DOHH2 (cell line): ENCODE data around the gene DPYD.

ENCODE experiments used
- H3F3A ChIP-seq: fragments of 200-600 bp; sonication (generic), shearing (Covaris generic); 2 replicates; pipeline ENCODE4 v1.6.0; 2016; ENCODE audit warnings: antibody characterized with exemption, mild to moderate bottlenecking; ENCODE audit not compliant: control insufficient read depth, insufficient read depth
- H3K27ac ChIP-seq: fragments of 200-600 bp; sonication (generic); 2 replicates; pipeline ENCODE4 v1.5.1; 2014; ENCODE audit warnings: low read depth, mild to moderate bottlenecking, low read length, moderate library complexity
- H3K27me3 ChIP-seq: fragments of 200-600 bp; sonication (generic); 2 replicates; pipeline ENCODE4 v1.6.1; 2014; ENCODE audit warnings: mild to moderate bottlenecking, low read length, mixed read lengths; ENCODE audit not compliant: control insufficient read depth
- H3K36me3 ChIP-seq: fragments of 200-600 bp; sonication (generic); 2 replicates; pipeline ENCODE4 v1.6.1; 2014; ENCODE audit warnings: mild to moderate bottlenecking, low read length, moderate library complexity, mixed read lengths; ENCODE audit not compliant: control insufficient read depth
- H3K4me1 ChIP-seq: fragments of 200-600 bp; sonication (generic); 2 replicates; pipeline ENCODE4 v1.6.1; 2014; ENCODE audit warnings: mild to moderate bottlenecking, low read length, mixed read lengths; ENCODE audit not compliant: control insufficient read depth
- H3K4me2 ChIP-seq: fragments of 200-600 bp; sonication (generic); 2 replicates; pipeline ENCODE4 v1.6.0; 2014; ENCODE audit warnings: mild to moderate bottlenecking, low read length, moderate library complexity
- H3K4me3 ChIP-seq: fragments of 200-600 bp; sonication (generic); 2 replicates; pipeline ENCODE4 v1.5.1; 2014; ENCODE audit warnings: mild to moderate bottlenecking, low read length, mixed read lengths
- H3K79me2 ChIP-seq: fragments of 200-600 bp; sonication (generic); 2 replicates; pipeline ENCODE4 v1.6.1; 2014; ENCODE audit warnings: mild to moderate bottlenecking, low read length, mixed read lengths; ENCODE audit not compliant: control insufficient read depth
- H3K9me2 ChIP-seq: fragments of 200-600 bp; sonication (generic); replicated peaks from 2 replicates; pipeline ENCODE4 v1.6.1; 2014; ENCODE audit warnings: mild to moderate bottlenecking, low read length, mixed read lengths; ENCODE audit not compliant: control insufficient read depth
- H3K9me3 ChIP-seq: fragments of 200-600 bp; sonication (generic); 2 replicates; pipeline ENCODE4 v1.6.1; 2014; ENCODE audit warnings: antibody characterized with exemption, low read length, mixed read lengths; ENCODE audit not compliant: control insufficient read depth, insufficient read depth
- H4K20me1 ChIP-seq: fragments of 200-600 bp; sonication (generic); 2 replicates; pipeline ENCODE4 v1.6.0; 2014; ENCODE audit warnings: low read depth, mild to moderate bottlenecking, antibody characterized with exemption, low read length, moderate library complexity; ENCODE audit not compliant: control insufficient read depth, insufficient read depth
- CTCF ChIP-seq: fragments of 200-600 bp; sonication (generic); IDR thresholded peaks from one replicate; pipeline ENCODE4 v1.5.1; 2014; ENCODE audit warnings: antibody characterized with exemption, mild to moderate bottlenecking, low read depth, low read length; ENCODE audit not compliant: poor library complexity, severe bottlenecking
- EZH2phosphoT487 ChIP-seq: fragments of 200-600 bp; sonication (generic); IDR thresholded peaks from 2 replicates; pipeline ENCODE4 v1.6.1; 2017; ENCODE audit warnings: borderline replicate concordance, mild to moderate bottlenecking, antibody characterized with exemption, low read length, moderate library complexity, mixed read lengths

Gene DPYD

GRCh38 chr1:97920832-97921571 lies at the start of gene DPYD:
Gene DPYD, minus strand, starts transcription at chr1:97921034. Its CDS starts 112 bp downstream, at chr1:97920922.
- Histone ChIP-seq H3F3A (no peaks in the 10 kb centered on the region), H4K20me1 (no peaks in the 10 kb centered on the region), H3K4me3 (peak within 1 kb of the TSS; percentile 98), H3K79me2 (no peaks in the 10 kb centered on the region), H3K9me2 (no peaks in the 10 kb centered on the region; the same call in 1 of the 2 replicates), H3K27me3 (peaks cover 24% of the 10 kb centered on the region), H3K4me2 (peak within 1 kb of the TSS; percentile 96), H3K4me1 (peaks cover 25% of the 10 kb centered on the region), H3K9me3 (no peaks in the 10 kb centered on the region), H3K27ac (peak within 1 kb of the TSS; percentile 60), H3K36me3 (no peaks in the 10 kb centered on the region)
- TF ChIP-seq EZH2phosphoT487 (no peak), CTCF (no peak)

GRCh38 chr1:97960470-97960869 lies 39.6 kb upstream of the DPYD start:
- no peaks in the 10 kb centered on the region for H3K79me2 ChIP-seq
- H3K36me3 ChIP-seq: no peaks in the 10 kb centered on the region
- no peak for TF ChIP-seq CTCF
- no peak for TF ChIP-seq EZH2phosphoT487
- H3K4me3 ChIP-seq: no peak overlapping the region
- no peaks in the 10 kb centered on the region for H3K27me3 ChIP-seq
- no peak overlapping the region for H3K27ac ChIP-seq
- no peaks in the 10 kb centered on the region for H4K20me1 ChIP-seq
- H3K4me1 ChIP-seq: no peaks in the 10 kb centered on the region
- no peaks in the 10 kb centered on the region for H3F3A ChIP-seq
- no peaks in the 10 kb centered on the region for H3K9me2 ChIP-seq
- H3K9me3 ChIP-seq: no peaks in the 10 kb centered on the region
- no peak overlapping the region for H3K4me2 ChIP-seq

GRCh38 chr1:97947695-97948094 lies 26.9 kb upstream of the DPYD start:
- H4K20me1 ChIP-seq: no peaks in the 10 kb centered on the region
- H3F3A ChIP-seq: no peaks in the 10 kb centered on the region
- no peaks in the 10 kb centered on the region for H3K79me2 ChIP-seq
- H3K4me1 ChIP-seq: no peaks in the 10 kb centered on the region
- H3K27me3 ChIP-seq: no peaks in the 10 kb centered on the region
- H3K9me2 ChIP-seq: no peaks in the 10 kb centered on the region
- H3K4me2 ChIP-seq: no peak overlapping the region
- H3K27ac ChIP-seq: no peak overlapping the region
- no peak overlapping the region for H3K4me3 ChIP-seq
- no peaks in the 10 kb centered on the region for H3K9me3 ChIP-seq
- no peaks in the 10 kb centered on the region for H3K36me3 ChIP-seq
- TF ChIP-seq EZH2phosphoT487: no peak
- TF ChIP-seq CTCF: no peak
